Stimulated activated CD8-positive, alpha-beta memory T cell treated with anti-CD3 and anti-CD28 coated beads, Interleukin-7, amount 100 ng/mL, for 24 hours (primary cell): Measurements from ENCODE around the gene TPO.
"Not testable (repeated sequence)": the region's sequence is repeated elsewhere in the genome, so short reads cannot be mapped to it uniquely, and the experiment has no call there.

Source experiments
- DNase-seq: peaks from one replicate; pipeline ENCODE4 v3.0.0-alpha.2; 2020; ENCODE audit warnings: low read depth

The TPO gene

GRCh38 chr2:1413156-1413710 lies at the start of gene TPO:
Gene TPO (plus strand): TSS chr2:1413463. CDS start chr2:1414409, 946 bp downstream.
- DNase-seq: no peak

GRCh38 chr2:1366546-1367134 lies 46.6 kb upstream of the TPO start:
- no peak for DNase-seq

GRCh38 chr2:1367601-1368000 lies 45.7 kb upstream of the TPO start:
- DNase-seq: no peak

- DNase-seq: no peak
These were observed 43.4 kb upstream of the TPO start for GRCh38 chr2:1369905-1370304.

- DNase-seq: no peak
These were observed 42.8 kb upstream of the TPO start for GRCh38 chr2:1370461-1370860.

DNA sequence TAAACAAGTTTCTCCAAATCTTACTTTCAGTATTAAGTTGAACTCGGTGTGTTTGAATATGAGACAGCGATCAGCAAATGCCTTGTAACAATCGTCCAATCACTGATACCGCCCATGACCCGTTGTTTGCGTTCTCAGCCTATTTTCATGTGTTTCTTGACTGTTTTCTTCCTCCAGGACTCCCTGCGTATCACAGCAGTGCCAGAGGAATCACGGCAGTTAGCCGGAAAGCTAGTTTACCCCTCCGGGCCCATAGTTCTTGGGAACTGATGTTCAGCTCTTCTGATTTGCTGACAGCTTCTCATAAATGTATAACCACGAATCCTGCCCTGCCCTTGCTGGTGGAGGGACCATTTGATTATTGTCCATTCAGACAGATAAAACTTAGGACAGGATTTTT lies 42.2 kb upstream of the TPO start:
- DNase-seq: no peak

GRCh38 chr2:1373830-1374229 lies 39.4 kb upstream of the TPO start:
- no peak for DNase-seq

- DNase-seq: no peak
These were observed 39.0 kb upstream of the TPO start for GRCh38 chr2:1374287-1374686.

DNA sequence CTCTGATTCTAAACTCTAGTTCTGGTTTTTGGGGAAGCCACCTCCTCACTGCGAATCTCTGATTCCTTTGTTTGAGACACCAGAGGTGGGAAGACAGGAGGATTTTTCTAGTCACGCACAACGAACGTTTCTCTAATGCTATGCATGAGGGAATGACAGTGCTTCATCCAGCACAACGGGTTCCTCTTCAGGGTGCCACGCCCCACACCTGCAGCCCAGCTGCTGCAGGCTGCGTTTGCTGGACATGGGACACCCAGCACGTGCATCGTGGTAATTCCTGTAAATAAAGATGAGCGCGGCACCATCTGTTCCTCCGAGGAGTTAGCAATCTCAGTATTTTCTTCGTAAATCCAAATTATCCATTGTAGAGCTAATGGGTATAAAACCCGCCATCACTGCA lies 37.5 kb upstream of the TPO start:
- no peak for DNase-seq

- DNase-seq: no peak
These were observed 35.8 kb upstream of the TPO start for GRCh38 chr2:1377473-1377872.

GRCh38 chr2:1378456-1379150 lies 34.7 kb upstream of the TPO start:
- no peak for DNase-seq

DNA sequence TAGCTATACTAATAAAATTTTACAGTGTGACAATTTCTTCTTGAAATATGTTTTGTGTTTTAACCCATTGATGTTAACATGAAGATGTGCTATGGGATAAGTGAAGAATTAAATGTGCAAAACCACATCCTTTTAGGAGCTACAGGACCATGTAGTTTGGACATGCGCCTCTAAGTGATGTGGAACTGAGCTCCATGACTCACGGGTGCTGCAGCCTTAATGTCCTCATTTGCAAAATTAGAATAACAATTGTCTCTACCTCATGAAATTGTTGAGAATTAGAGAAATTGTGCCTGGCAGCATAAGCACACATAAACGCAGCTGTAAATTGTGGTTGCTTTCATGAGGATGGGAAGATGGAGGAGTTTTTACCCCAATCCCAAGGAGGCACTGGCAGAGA lies 31.6 kb upstream of the TPO start:
- no peak for DNase-seq

DNA sequence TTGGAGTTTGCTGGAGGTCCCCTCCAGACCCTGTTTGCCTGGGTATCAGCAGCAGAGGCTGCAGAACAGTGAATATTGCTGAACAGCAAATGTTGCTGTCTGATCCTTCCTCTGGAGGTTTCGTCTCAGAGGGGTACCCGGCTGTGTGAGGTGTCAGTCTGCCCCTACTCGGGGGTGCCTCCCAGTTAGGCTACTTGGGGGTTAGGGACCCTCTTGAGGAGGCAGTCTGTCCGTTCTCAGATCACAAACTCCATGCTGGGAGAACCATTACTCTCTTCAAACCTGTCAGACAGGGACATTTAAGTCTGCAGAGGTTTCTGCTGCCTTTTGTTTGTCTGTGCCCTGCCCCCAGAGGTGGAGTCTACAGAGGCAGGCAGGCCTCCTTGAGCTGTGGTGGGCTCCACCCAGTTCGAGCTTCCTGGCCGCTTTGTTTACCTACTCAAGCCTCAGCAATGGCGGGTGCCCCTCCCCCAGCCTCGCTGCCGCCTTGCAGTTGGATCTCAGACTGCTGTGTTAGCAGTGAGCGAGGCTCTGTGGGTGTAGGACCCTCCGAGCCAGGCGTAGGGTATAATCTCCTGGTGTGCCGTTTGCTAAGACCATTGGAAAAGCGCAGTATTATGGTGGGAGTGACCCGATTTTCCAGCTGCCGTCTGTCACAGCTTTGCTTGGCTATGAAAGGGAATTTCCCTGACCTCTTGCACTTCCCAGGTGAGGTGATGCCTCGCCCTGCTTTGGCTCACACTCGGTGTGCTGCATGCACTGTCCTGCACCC lies 25.1 kb upstream of the TPO start:
- not testable (repeated sequence) for DNase-seq

- not testable (repeated sequence) for DNase-seq
These were observed 23.1 kb upstream of the TPO start for GRCh38 chr2:1390118-1390517.

DNA sequence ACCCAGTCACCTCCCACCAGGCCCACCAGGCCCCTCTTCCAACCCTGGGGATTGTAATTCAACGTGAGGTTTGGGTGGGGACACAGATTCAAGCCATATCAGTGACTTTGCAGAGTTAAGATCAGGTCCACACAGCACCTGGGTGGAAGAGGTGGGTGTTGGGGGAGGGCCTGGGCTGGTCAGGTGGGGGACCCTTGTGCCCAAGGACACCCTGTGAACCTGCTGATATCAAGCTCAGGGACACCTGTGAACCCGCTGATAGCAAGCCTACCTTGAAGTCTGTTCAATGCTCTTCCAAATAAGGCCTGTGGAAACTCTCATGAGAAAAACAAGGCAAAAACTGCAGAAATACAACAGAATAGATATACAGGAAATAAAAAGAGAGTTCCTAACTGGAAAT lies 19.9 kb upstream of the TPO start:
- DNase-seq: no peak

GRCh38 chr2:1394709-1395408 lies 18.4 kb upstream of the TPO start:
- DNase-seq: no peak

- DNase-seq: no peak
These were observed 15.9 kb upstream of the TPO start for GRCh38 chr2:1397350-1397749.

DNA sequence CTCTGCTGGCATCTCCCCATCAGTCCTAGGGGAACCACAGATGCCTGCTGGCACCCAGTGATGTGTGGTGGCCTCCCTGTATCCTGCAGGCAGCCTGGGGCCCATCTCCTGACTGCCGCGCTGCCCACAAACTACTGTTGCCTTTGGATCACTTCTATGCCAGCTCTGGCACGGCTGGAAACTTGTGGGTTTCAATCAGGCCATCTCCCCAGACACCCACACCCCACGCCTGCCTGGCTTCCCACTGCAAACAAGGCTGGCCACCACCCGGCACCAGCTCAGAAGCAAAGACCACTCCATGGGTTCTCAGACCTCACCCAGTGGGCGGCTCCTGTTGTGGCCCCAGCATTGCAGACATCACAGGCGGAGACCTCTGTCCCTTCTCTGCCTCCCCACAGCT lies 15.1 kb upstream of the TPO start:
- DNase-seq: no peak

DNA sequence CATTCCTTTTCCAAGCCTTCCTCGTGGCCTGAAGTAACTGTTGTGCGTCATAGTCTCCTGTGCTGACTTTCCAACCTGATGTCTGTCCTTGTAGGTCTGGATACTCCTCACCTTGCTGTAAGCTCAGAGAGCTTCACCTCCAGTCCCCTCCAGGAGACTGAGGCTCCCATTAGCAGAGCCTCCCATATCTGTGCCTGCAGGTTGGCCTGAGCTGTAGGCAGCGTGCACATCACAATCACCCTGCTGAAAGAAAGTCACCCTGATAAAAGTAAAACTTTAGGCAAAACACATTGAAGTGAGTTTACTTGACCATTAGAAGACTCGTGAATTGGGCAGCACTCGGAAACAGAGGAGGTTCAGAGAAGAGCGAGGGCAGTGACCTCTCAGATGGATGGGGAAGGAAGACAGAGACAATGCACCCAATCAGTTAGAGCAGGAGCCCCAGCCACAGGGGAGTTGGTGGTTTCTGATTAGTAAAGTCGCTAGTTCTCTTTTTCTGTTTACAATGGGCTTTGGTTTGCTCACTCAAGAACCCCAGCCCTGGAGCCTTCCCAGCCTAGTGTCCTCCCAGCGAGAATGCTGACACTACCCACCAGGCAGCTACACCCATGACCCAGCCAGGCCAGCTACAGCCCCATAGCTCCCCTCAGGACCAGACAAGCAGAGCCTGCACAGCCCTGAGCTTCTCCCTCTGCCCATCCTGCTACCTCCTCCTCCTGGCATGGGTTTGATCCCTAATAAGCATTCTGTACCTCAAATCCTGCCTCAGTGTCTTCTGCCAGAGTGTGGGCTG lies 12.1 kb upstream of the TPO start:
- DNase-seq: no peak

DNA sequence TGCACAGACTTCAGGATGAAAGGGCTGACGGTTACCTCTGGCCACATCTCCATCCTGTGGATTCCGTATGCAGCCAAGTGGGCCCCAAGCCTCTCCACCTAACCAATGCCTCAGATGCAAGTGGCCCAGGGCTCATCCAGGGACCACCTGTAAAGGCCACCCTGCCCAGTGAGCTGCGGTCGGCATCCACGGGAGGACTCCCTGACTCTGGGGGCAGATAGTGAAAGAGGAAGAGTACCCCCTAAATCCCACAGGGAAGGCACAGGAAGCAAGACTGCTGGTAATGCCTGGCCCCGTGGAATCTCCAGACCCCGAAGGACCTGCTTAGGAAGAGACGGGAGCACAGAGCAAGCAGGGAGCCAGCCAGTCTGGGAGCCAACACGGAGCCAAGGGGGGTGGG lies 11.2 kb upstream of the TPO start:
- DNase-seq: no peak

- DNase-seq: no peak
These were observed 9.7 kb upstream of the TPO start for GRCh38 chr2:1403565-1403964.

- DNase-seq: no peak
These were observed 8.1 kb upstream of the TPO start for GRCh38 chr2:1405124-1405523.
